ENCODE results near the gene DLL1. TPM values are rescaled to one million over a fixed set of nuclear protein-coding genes. Genes with fewer than 3 reads are reported as not detected.

The DLL1 gene
- total RNA-seq, 1 experiment from 2014 or later, result not detected

DNA sequence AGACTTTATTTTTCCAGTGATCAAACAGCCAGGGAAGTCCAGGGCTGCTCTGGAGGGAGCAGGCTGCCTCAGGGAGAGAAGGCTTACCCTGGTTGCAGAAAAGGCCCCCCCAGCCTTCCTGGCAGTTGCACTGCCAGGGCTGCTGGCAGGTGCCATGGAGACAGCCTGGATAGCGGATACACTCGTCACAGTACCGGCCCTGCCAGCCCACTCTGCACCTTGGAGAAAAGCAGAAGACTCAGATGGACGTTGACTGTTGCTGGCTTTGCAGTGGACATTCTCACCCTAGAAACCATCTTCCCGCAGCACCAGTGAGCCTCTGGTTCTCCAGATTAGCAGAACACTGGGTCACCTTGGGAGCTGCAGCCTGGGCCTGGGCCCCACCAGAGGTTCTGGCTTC, 5.4 kb downstream of the DLL1 start:
- Histone ChIP-seq H3K36me3 (ENCODE audit: low read depth) (no peaks in the 10 kb centered on the region), H3F3A (ENCODE audit: insufficient read depth, low read depth) (no peaks in the 10 kb centered on the region), H2AFZ (no peak overlapping the region), H3K27ac (no peak overlapping the region), H3K79me2 (ENCODE audit: low read depth) (no peaks in the 10 kb centered on the region), H3K4me2 (no peak overlapping the region), H3K9me2 (ENCODE audit: insufficient read depth) (no peaks in the 10 kb centered on the region), H4K20me1 (ENCODE audit: insufficient read depth) (no peaks in the 10 kb centered on the region), H3K9me3 (ENCODE audit: insufficient read depth, low read depth) (no peaks in the 10 kb centered on the region), H3K4me3 (no peak overlapping the region), H3K27me3 (ENCODE audit: insufficient read depth, low read depth) (peaks cover 68% of the 10 kb centered on the region), H3K4me1 (replicated peaks; ENCODE audit: insufficient read depth) (no peaks in the 10 kb centered on the region)
- ChIA-PET POLR2A (ENCODE audit: unreplicated experiment) (no interaction called here), CTCF (no interaction called here)
- no TSS peak for BruUV-seq (replicated peaks)
- intact Hi-C loops (cut with micrococcal nuclease; ENCODE audit: unreplicated experiment), result no loop called here
- no peak for DNase-seq
- TF ChIP-seq CTCF (conservative IDR thresholded peaks at IDR 0.05), result no peak
- no peak for TF ChIP-seq EZH2 (IDR thresholded peaks at IDR 0.05; ENCODE audit: low read depth)

GRCh38 chr6:170284866-170285469, 5.9 kb downstream of the DLL1 start:
- H3K9me3 ChIP-seq (ENCODE audit: insufficient read depth, low read depth), result no peaks in the 10 kb centered on the region
- TF ChIP-seq EZH2 (IDR thresholded peaks at IDR 0.05; ENCODE audit: low read depth) (no peak), CTCF (conservative IDR thresholded peaks at IDR 0.05) (no peak)
- H2AFZ ChIP-seq, result no peak overlapping the region
- no peaks in the 10 kb centered on the region for H3K9me2 ChIP-seq (ENCODE audit: insufficient read depth)
- H3K4me1 ChIP-seq (replicated peaks; ENCODE audit: insufficient read depth), result no peaks in the 10 kb centered on the region
- H3K79me2 ChIP-seq (ENCODE audit: low read depth), result no peaks in the 10 kb centered on the region
- ChIA-PET CTCF (no interaction called here), POLR2A (ENCODE audit: unreplicated experiment) (no interaction called here)
- no peaks in the 10 kb centered on the region for H4K20me1 ChIP-seq (ENCODE audit: insufficient read depth)
- H3K36me3 ChIP-seq (ENCODE audit: low read depth), result no peaks in the 10 kb centered on the region
- H3K4me2 ChIP-seq, result no peak overlapping the region
- no TSS peak for BruUV-seq (replicated peaks)
- no peak overlapping the region for H3K4me3 ChIP-seq
- no peak overlapping the region for H3K27ac ChIP-seq
- no peak for DNase-seq
- peaks cover 73% of the 10 kb centered on the region for H3K27me3 ChIP-seq (ENCODE audit: insufficient read depth, low read depth)
- H3F3A ChIP-seq (ENCODE audit: insufficient read depth, low read depth), result no peaks in the 10 kb centered on the region
- intact Hi-C loops (cut with micrococcal nuclease; ENCODE audit: unreplicated experiment), result no loop called here

DNA sequence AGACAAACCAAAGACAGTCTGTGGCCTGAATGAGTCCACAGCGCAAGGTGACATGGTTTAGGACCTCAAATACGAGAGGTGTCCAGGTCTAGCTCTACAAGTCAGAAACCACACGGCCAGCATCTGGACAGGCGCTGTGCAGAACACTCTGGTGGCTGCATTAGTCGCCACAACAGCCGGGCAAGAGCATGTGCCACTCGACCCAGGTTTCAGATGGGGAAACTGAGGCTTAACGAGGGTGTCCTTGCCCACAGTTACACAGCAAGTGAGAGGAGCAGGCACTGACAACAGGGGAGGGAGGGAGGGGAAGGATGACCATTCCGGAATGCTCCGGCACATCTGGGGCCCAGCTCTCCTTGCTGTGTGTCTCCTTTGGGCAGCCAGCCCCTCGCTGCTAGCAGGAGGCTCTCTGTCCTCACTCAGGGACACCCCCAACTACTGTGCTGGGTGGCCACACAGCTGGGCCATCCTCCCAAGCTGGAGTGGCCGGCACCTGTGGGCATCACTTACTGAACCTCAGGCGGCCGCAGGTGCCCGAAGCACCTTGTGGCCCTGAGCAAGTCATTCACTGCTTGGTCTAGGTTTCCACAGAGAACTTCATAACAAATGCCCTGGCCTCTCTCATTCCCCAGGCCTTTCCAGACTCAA, 6.6 kb downstream of the DLL1 start:
- Histone ChIP-seq H3K9me3 (ENCODE audit: insufficient read depth, low read depth) (no peaks in the 10 kb centered on the region), H4K20me1 (ENCODE audit: insufficient read depth) (no peaks in the 10 kb centered on the region), H3F3A (ENCODE audit: insufficient read depth, low read depth) (no peaks in the 10 kb centered on the region), H3K4me3 (no peak overlapping the region), H3K36me3 (ENCODE audit: low read depth) (no peaks in the 10 kb centered on the region), H3K27me3 (ENCODE audit: insufficient read depth, low read depth) (peaks cover 81% of the 10 kb centered on the region), H2AFZ (no peak overlapping the region), H3K9me2 (ENCODE audit: insufficient read depth) (no peaks in the 10 kb centered on the region), H3K4me1 (replicated peaks; ENCODE audit: insufficient read depth) (no peaks in the 10 kb centered on the region), H3K27ac (no peak overlapping the region), H3K4me2 (no peak overlapping the region), H3K79me2 (ENCODE audit: low read depth) (no peaks in the 10 kb centered on the region)
- POLR2A ChIA-PET (ENCODE audit: unreplicated experiment), result no interaction called here
- DNase-seq, result no peak
- BruUV-seq (replicated peaks), result no TSS peak
- TF ChIP-seq EZH2 (IDR thresholded peaks at IDR 0.05; ENCODE audit: low read depth), result no peak
- TF ChIP-seq CTCF (conservative IDR thresholded peaks at IDR 0.05), result no peak
- CTCF ChIA-PET, result no interaction called here
- intact Hi-C loops (cut with micrococcal nuclease; ENCODE audit: unreplicated experiment), result no loop called here

Data from PC-9 (cell line).